NCI-H146 treated with DMSO at 0.1 percent for 48 hours (cell line): ENCODE results near the gene CRAMP1.

ENCODE experiments used
- DNase-seq: peaks from one replicate; lab custom pipeline; 2025; ENCODE audit not compliant: unreplicated experiment; lab: John Stamatoyannopoulos, UW

Gene CRAMP1

DNA sequence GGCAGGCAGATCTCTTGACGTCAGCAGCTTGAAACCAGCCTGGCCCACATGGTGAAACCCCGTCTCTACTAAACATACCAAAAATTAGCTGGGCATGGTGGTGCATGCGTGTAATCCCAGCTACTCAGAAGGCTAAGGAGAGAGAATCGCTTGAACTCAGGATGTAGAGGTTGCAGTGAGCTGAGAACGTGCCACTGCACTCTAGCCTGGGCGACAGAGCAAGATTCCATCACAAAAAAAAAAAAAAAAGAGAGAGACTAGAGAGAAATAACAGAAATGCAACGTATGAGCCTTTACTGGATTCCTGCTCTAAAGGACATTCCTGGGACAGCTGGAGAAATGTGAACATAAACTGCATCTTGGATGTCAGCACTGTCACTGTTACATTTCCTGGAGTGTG lies 11.1 kb upstream of the CRAMP1 start:
- DNase-seq: no peak

GRCh38 chr16:1601489-1601888 lies 10.7 kb upstream of the CRAMP1 start:
- no peak for DNase-seq

DNA sequence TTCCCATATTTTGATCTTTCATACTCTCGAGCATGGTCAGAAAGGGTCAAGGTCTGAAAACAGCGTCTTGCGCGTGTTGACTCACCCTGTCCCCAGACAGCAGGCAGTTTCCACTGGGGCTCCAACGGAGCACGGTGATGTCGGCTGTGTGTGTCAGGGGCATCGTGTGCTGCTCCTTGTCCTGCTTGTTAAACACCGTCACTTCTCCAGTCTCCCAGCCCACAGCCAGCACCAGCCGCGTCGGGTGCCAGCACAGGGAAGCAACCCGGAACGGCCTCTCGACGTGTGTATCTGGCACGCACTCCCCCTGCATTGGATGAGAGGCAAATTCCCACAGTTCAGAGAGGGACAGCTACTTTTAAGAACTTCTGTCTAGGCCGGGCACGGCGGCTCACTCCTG lies 9.9 kb upstream of the CRAMP1 start:
- no peak for DNase-seq

- DNase-seq: no peak
Measured at GRCh38 chr16:1606774-1607173, 5.4 kb upstream of the CRAMP1 start.

DNA sequence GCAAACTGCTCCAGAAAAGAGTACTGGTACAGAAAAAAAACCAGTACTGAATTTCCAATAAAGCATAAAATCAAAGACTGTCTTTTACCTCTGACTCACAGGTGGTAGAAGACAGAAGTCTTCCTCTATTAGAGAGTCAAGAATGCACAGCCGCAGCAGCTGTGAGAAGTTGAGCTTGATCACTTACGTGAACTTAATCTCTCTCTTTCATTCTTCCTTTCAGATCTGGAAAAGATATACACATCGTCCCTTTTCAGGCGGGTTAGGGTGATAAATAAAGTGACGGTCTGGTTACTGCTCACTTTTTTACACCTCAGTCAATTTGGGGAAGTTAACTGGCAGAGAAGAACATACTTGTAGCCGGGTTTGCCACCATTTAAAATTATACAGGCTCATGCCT lies 4.2 kb upstream of the CRAMP1 start:
- DNase-seq: no peak

DNA sequence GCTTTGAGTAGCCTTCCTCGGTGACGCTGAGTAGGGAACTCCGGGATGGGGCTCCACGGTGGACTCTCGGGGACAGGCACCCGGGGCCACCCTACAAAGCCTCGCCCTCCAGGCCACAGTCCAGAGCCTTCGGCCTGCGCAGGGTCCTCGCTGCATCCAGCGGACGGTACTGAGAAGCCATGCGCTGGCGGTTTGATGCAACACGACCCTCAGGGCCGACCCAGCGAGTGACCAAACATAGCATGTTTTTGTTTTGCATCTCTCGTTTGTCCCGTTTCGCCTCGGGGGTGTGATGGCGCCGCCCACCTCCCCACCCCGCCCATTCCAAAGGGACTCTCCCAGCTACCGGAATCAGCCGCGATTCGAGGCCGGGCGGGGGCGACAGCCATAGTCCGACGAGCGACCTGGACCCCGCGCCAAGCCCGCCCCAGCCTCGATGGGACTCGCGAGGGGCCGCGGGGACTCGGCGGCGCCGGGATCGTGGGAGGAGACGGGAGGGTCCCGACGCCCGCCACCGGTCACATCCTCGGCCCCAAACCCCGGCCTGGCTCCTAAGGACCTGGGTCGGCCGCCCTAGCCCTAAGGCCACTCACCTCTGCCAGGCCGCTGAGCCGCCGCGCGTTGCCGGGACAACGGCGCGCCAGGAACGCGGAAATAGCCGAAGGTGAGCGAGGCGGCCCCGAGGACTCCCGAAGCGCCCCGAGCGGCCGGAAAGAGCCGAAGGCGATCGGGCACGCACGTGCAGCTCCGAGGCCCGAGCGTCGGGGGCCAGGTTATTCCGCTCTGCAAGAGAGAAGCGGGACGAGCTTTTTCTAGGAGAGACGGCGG lies 1.9 kb upstream of the CRAMP1 start:
- DNase-seq: peak; percentile 83

- DNase-seq: peak; percentile 83
Measured at GRCh38 chr16:1610899-1611632, 1.1 kb upstream of the CRAMP1 start.

GRCh38 chr16:1613211-1613622 lies 1.1 kb downstream of the CRAMP1 start:
- no peak for DNase-seq

GRCh38 chr16:1613728-1614455 lies 1.7 kb downstream of the CRAMP1 start:
- no peak for DNase-seq

DNA sequence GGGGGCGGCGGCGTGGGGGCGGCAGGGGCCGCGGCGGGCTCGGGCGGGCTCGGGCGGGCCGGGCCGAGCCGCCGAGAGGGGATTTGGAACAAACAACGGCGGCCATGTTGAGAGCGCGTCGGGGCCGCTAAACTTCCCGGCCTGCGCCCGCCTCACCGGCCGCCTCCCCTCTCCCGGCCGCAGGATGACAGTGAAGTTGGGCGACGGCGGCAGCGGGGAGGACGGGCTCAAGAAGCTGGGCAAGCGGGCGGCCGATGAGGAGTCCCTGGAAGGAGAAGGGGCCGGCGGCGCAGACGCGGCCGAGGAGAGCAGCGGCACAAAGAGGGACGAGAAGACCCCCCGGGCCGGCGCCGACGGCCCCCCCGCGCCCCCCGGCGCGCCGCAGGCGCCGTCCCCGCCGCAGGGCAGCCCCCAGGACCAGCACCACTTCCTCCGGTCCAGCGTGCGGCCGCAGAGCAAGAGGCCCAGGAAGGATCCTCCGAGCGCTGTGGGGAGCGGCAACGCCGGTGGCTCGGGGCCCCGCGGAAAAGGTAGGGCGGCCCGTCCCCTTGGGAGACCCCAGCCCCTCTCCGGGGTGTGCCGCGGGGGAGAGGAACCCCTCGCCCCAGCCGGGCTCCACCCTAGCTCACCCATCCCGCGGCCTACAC lies 2.4 kb downstream of the CRAMP1 start:
- DNase-seq: no peak

- no peak for DNase-seq
Measured at GRCh38 chr16:1615761-1616160, 3.6 kb downstream of the CRAMP1 start.

DNA sequence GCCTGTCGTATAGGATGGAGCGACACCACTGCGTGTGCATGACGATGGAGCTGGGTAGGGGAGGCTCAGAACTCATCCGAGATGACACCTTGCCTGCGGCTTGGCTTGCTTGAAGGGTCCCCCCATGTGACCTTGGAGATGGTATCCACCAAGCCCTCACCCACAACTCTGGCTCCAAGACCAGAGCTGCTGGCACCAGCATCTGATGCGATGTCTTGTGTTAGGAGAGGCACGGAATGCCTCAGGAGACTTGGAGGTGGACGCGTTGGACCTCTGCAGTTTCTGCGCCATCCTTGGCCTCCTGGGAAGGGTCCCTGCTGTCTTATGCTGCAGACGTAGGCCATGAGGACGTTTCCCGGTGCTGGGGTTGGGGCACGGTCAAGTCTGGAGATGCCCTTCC lies 7.8 kb downstream of the CRAMP1 start:
- DNase-seq: no peak

GRCh38 chr16:1620391-1620790 lies 8.2 kb downstream of the CRAMP1 start:
- no peak for DNase-seq

DNA sequence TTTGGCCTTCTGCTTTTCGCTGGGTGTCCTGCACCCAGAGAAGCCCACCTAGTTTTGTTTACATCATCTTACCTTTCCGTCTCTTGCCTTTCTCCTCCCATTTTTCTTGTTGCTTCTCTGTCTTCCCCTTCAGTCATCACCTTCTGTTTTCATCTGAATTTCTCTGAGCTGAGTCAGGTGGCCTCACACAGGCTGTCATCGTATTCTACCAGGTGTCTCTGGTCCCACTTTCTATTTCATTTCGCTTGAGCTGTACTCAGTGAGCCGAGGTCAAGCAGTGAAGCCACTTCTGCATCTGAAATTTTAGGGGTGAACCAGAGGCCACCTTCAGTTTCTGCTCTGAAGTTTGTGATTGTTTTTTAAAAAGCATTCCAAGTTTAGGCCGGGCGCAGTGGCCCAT lies 9.7 kb downstream of the CRAMP1 start:
- no peak for DNase-seq

- no peak for DNase-seq
Measured at GRCh38 chr16:1626327-1626726, 14.2 kb downstream of the CRAMP1 start.

DNA sequence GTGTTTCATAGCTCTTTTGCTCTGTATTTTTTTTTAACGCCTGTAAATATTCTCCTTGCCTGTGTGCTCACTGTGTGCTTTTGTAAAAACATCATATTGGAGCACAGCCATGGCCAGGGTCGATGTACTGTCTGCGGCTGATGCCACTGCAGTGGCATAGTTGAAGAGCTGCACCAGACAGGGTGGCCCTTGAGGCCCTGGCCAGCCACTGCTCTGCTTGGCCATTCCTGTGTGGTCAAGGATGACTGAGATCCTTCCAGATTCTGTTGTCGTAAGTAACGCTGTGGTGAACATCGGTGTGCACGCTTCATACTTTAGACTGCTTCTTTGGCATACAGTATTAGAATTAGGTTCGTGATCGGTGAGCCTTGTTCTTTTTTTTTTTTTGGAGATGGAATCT lies 14.6 kb downstream of the CRAMP1 start:
- no peak for DNase-seq

GRCh38 chr16:1630450-1631213 lies 18.5 kb downstream of the CRAMP1 start:
- DNase-seq: no peak

- no peak for DNase-seq
Measured at GRCh38 chr16:1631230-1631629, 19.1 kb downstream of the CRAMP1 start.

DNA sequence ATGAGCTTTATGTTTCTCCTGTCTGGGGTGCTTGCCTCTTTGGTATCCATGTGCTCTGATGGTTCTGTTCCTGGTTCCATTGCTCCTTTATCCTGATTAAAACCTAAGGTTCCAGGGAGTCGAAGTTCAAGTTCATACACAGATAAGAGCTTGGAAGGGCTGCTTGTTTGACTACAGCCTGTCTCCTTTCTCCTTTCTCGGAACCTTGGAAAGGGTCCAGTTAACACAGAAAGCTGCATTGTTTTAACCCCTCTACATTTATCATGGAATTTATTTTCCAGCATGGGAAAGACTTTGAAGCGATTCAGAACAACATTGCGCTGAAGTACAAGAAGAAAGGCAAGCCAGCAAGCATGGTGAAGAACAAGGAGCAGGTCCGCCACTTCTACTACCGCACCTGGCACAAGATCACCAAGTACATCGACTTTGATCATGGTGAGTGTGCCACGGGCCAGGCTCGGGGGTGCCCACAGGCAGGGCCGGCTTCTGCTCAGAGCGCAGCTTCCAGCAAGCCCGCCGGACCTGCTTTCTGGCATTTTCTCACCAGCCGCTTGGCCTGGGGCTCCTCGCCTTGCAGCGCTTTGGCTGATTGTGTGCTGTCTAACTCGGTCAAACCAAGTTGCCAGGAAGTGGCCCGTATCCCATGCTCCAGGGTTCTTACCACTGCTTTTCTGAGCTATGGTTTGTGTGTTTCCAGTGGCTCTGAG lies 19.9 kb downstream of the CRAMP1 start:
- DNase-seq: no peak

DNA sequence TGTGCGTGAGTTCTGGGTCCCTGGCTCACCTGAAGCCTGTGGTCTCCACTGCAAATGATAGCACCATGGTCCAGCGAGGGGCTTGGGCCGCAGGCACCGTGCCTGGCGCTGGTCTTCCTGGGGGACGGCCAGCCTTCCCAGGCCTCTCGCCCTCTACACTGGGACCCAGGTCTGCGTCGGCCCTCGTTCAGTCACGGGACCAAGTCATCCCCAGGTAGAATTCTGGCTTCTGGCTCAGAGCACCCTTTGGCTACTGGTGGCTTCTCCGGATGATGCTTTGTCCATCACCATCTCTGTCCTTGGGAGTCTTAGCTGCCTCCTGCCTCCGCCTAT lies 20.4 kb downstream of the CRAMP1 start:
- no peak for DNase-seq
